Transverse colon (tissue), 4 donors: ENCODE results near the gene HK1.

Experiments used
- EP300 ChIP-seq: sonication (generic); formaldehyde crosslinking; IDR thresholded peaks from one replicate; pipeline ENCODE4 v1.6.1; 2017; ENCODE audit warnings: antibody characterized with exemption, low read depth
- POLR2AphosphoS5 ChIP-seq, 3 donors: sonication (generic); formaldehyde crosslinking; IDR thresholded peaks; one replicate each; pipeline ENCODE4 v1.6.1; 2016; ENCODE audit warnings: antibody characterized with exemption in 3 of 3
- TF ChIP-seq, protein P1 (sequence below), 5 experiments: fragments of 200-600 bp in 3 of 5; fragments of 450-650 bp in 2 of 5; sonication (generic) in 3 of 5; IDR thresholded peaks; 1 replicate in 2 of 5; 2 replicates in 3 of 5; pipeline ENCODE4 v1.5.1; 2016 to 2017; ENCODE audit warnings: antibody characterized with exemption in 5 of 5, inconsistent platforms in 3 of 5, mild to moderate bottlenecking in 2 of 5, moderate library complexity in 1 of 5

DNA sequence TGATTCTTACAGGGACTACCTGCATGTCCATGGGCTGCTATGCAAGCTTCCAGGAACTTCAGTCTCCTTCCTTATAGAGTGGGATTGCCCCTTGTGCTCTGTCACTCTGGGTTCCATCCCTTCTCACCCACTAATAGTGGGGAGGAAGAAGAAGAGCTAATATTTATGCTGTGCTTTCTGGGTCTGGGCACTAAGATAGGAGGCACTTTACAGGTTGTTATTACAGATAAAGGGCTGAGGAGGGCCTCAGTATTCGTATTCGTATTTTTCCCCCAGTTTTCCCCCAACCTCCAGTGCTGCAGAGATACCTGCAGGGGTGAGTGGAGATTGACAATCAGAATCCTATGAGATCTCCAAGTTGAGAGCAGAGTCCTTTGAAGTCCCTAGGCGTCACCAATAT, 14.2 kb downstream of the HK1 start:
- TF ChIP-seq, protein P1, sequence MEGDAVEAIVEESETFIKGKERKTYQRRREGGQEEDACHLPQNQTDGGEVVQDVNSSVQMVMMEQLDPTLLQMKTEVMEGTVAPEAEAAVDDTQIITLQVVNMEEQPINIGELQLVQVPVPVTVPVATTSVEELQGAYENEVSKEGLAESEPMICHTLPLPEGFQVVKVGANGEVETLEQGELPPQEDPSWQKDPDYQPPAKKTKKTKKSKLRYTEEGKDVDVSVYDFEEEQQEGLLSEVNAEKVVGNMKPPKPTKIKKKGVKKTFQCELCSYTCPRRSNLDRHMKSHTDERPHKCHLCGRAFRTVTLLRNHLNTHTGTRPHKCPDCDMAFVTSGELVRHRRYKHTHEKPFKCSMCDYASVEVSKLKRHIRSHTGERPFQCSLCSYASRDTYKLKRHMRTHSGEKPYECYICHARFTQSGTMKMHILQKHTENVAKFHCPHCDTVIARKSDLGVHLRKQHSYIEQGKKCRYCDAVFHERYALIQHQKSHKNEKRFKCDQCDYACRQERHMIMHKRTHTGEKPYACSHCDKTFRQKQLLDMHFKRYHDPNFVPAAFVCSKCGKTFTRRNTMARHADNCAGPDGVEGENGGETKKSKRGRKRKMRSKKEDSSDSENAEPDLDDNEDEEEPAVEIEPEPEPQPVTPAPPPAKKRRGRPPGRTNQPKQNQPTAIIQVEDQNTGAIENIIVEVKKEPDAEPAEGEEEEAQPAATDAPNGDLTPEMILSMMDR (IDR thresholded peaks at IDR 0.05), result no peak
- TF ChIP-seq EP300 (no peak), POLR2AphosphoS5 (IDR thresholded peaks at IDR 0.05) (no peak)
